Measurements from ENCODE around the gene TMIGD3. TPM values are rescaled to one million over a fixed set of nuclear protein-coding genes. Genes with fewer than 3 reads are reported as not detected.

Gene TMIGD3
- total RNA-seq, 2 experiments from 2014 or later: 0.24 TPM; not detected in 1

GRCh38 chr1:111454859-111455641 lies 48.4 kb downstream of the TMIGD3 start:
- H3K27ac Mint-ChIP-seq: peak overlapping the region; percentile 79
- H3K4me3 Mint-ChIP-seq: peak overlapping the region; percentile 41
- intact Hi-C loops (cut with micrococcal nuclease): loop anchor here (1.0 kb wide), 1 partner anchor 16 kb away; no protein-coding TSS in a partner anchor
- CTCF ChIA-PET: interaction anchor here (0.9 kb wide), 1 partner anchor 30 kb away, joined by 3 read pairs; no protein-coding TSS in a partner anchor
- H3K4me1 Mint-ChIP-seq (ENCODE audit: low read depth): peaks cover 55% of the 10 kb centered on the region
- H3K9me3 Mint-ChIP-seq: no peaks in the 10 kb centered on the region
- POLR2A ChIA-PET: no interaction called here
- no peaks in the 10 kb centered on the region for H3K27me3 Mint-ChIP-seq
- peaks cover 53% of the 10 kb centered on the region for H3K36me3 Mint-ChIP-seq
- no peak for DNase-seq

GRCh38 chr1:111453706-111454105 lies 49.7 kb downstream of the TMIGD3 start:
- no peaks in the 10 kb centered on the region for H3K9me3 Mint-ChIP-seq
- no peaks in the 10 kb centered on the region for H3K27me3 Mint-ChIP-seq
- ChIA-PET CTCF (interaction anchor here (0.7 to 2.0 kb wide), 6 partner anchors 15 to 316 kb away, joined by 3 to 8 read pairs (median 4); no protein-coding TSS in a partner anchor), POLR2A (interaction anchor here (0.8 kb wide), 1 partner anchor 54 kb away, joined by 3 read pairs; no protein-coding TSS in a partner anchor)
- intact Hi-C loops (cut with micrococcal nuclease): no loop called here
- H3K4me1 Mint-ChIP-seq (ENCODE audit: low read depth): peaks cover 57% of the 10 kb centered on the region
- no peak overlapping the region for H3K4me3 Mint-ChIP-seq
- peak overlapping the region; percentile 38 for H3K27ac Mint-ChIP-seq
- no peak for DNase-seq
- peaks cover 55% of the 10 kb centered on the region for H3K36me3 Mint-ChIP-seq

- H3K4me1 Mint-ChIP-seq (ENCODE audit: low read depth): peaks cover 65% of the 10 kb centered on the region
- intact Hi-C loops (cut with micrococcal nuclease): no loop called here
- H3K9me3 Mint-ChIP-seq: no peaks in the 10 kb centered on the region
- no peaks in the 10 kb centered on the region for H3K27me3 Mint-ChIP-seq
- H3K4me3 Mint-ChIP-seq: no peak overlapping the region
- H3K27ac Mint-ChIP-seq: no peak overlapping the region
- DNase-seq: no peak
- POLR2A ChIA-PET: no interaction called here
- CTCF ChIA-PET: interaction anchor here (0.7 to 2.0 kb wide), 5 partner anchors 16 to 315 kb away, joined by 3 to 8 read pairs (median 4); no protein-coding TSS in a partner anchor
- H3K36me3 Mint-ChIP-seq: peaks cover 46% of the 10 kb centered on the region
These were observed 50.9 kb downstream of the TMIGD3 start for GRCh38 chr1:111452581-111452980.

GRCh38 chr1:111450185-111450584 lies 53.2 kb downstream of the TMIGD3 start:
- ChIA-PET POLR2A (interaction anchor here (1.4 kb wide), 1 partner anchor 11 kb away, joined by 3 read pairs; no protein-coding TSS in a partner anchor), CTCF (no interaction called here)
- Mint-ChIP-seq H3K9me3 (no peaks in the 10 kb centered on the region), H3K27ac (peak overlapping the region; percentile 94), H3K4me3 (peak overlapping the region; percentile 100), H3K27me3 (no peaks in the 10 kb centered on the region), H3K36me3 (peaks cover 35% of the 10 kb centered on the region), H3K4me1 (ENCODE audit: low read depth) (peaks cover 74% of the 10 kb centered on the region)
- no peak for DNase-seq
- intact Hi-C loops (cut with micrococcal nuclease): no loop called here

- ChIA-PET CTCF (interaction anchor here (0.6 to 3.1 kb wide), 6 partner anchors 44 to 305 kb away, joined by 3 to 11 read pairs (median 7); no protein-coding TSS in a partner anchor), POLR2A (interaction anchor here (1.4 to 1.6 kb wide), 2 partner anchors 11 to 47 kb away, joined by 3 read pairs; no protein-coding TSS in a partner anchor)
- H3K27ac Mint-ChIP-seq: peak overlapping the region; percentile 94
These were observed 53.8 kb downstream of the TMIGD3 start for GRCh38 chr1:111449703-111450017.

GRCh38 chr1:111448918-111449702 lies 54.3 kb downstream of the TMIGD3 start, which contains the start of the genes ATP5PB and WDR77:
Gene ATP5PB, plus strand, starts transcription at chr1:111449464. Its CDS starts 78 bp downstream, at chr1:111449542.
Gene WDR77, minus strand, starts transcription at chr1:111449256. Its CDS starts 87 bp downstream, at chr1:111449169.
- ChIA-PET CTCF (interaction anchor here (0.6 to 3.1 kb wide), 14 partner anchors 9 to 320 kb away, joined by 3 to 11 read pairs (median 5); no protein-coding TSS in a partner anchor), POLR2A (interaction anchor here (0.5 to 1.7 kb wide), 4 partner anchors 11 to 58 kb away, joined by 3 to 5 read pairs (median 4); no protein-coding TSS in a partner anchor)
- DNase-seq: peak; percentile 95
- H3K4me1 Mint-ChIP-seq (ENCODE audit: low read depth): peaks cover 73% of the 10 kb centered on the region
- no peaks in the 10 kb centered on the region for H3K27me3 Mint-ChIP-seq
- peak within 1 kb of the TSS; percentile 94 for H3K27ac Mint-ChIP-seq
- H3K4me3 Mint-ChIP-seq: peak within 1 kb of the TSS; percentile 100
- intact Hi-C loops (cut with micrococcal nuclease): loop anchor here (1.0 to 10.0 kb wide), 8 partner anchors 22 to 1110 kb away; partner anchors contain the start of genes CD53, CEPT1, DDX20 and DENND2D
- H3K36me3 Mint-ChIP-seq: peaks cover 32% of the 10 kb centered on the region
- H3K9me3 Mint-ChIP-seq: no peaks in the 10 kb centered on the region

More at GRCh38 chr1:111449703-111450017, 53.8 kb downstream of the TMIGD3 start:
- H3K9me3 Mint-ChIP-seq: no peaks in the 10 kb centered on the region
- intact Hi-C loops (cut with micrococcal nuclease): loop anchor here (1.0 to 10.0 kb wide), 8 partner anchors 22 to 1111 kb away; partner anchors contain the start of genes CD53, CEPT1, DDX20 and DENND2D
- H3K27me3 Mint-ChIP-seq: no peaks in the 10 kb centered on the region
- no peak for DNase-seq
- peaks cover 31% of the 10 kb centered on the region for H3K36me3 Mint-ChIP-seq
- H3K4me1 Mint-ChIP-seq (ENCODE audit: low read depth): peaks cover 74% of the 10 kb centered on the region
- peak overlapping the region; percentile 100 for H3K4me3 Mint-ChIP-seq

GRCh38 chr1:111448482-111448917 lies 54.9 kb downstream of the TMIGD3 start:
- peaks cover 72% of the 10 kb centered on the region for H3K4me1 Mint-ChIP-seq (ENCODE audit: low read depth)
- DNase-seq: peak; percentile 50
- intact Hi-C loops (cut with micrococcal nuclease): loop anchor here (2.0 to 10.0 kb wide), 6 partner anchors 58 to 1110 kb away; partner anchors contain the start of genes CD53, CEPT1, DENND2D and DRAM2
- CTCF ChIA-PET: interaction anchor here (0.7 to 3.1 kb wide), 13 partner anchors 8 to 321 kb away, joined by 3 to 11 read pairs (median 5); no protein-coding TSS in a partner anchor
- H3K9me3 Mint-ChIP-seq: no peaks in the 10 kb centered on the region
- peak overlapping the region; percentile 100 for H3K4me3 Mint-ChIP-seq
- H3K27ac Mint-ChIP-seq: peak overlapping the region; percentile 94
- H3K27me3 Mint-ChIP-seq: no peaks in the 10 kb centered on the region
- H3K36me3 Mint-ChIP-seq: peaks cover 35% of the 10 kb centered on the region
- POLR2A ChIA-PET: interaction anchor here (0.5 to 1.7 kb wide), 7 partner anchors 10 to 1062 kb away, joined by 3 to 5 read pairs (median 4); no protein-coding TSS in a partner anchor

- ChIA-PET CTCF (interaction anchor here (1.0 to 3.1 kb wide), 11 partner anchors 10 to 322 kb away, joined by 3 to 11 read pairs (median 5); no protein-coding TSS in a partner anchor), POLR2A (interaction anchor here (0.6 to 1.7 kb wide), 7 partner anchors 9 to 813 kb away, joined by 3 to 5 read pairs (median 3); no protein-coding TSS in a partner anchor)
- Mint-ChIP-seq H3K4me1 (ENCODE audit: low read depth) (peaks cover 72% of the 10 kb centered on the region), H3K27ac (peak overlapping the region; percentile 94), H3K9me3 (no peaks in the 10 kb centered on the region), H3K36me3 (peaks cover 48% of the 10 kb centered on the region), H3K27me3 (no peaks in the 10 kb centered on the region), H3K4me3 (peak overlapping the region; percentile 100)
- no peak for DNase-seq
- intact Hi-C loops (cut with micrococcal nuclease): loop anchor here (5.0 to 10.0 kb wide), 3 partner anchors 245 to 572 kb away; partner anchors contain the start of genes CD53, CEPT1, DENND2D and DRAM2
These were observed 56.2 kb downstream of the TMIGD3 start for GRCh38 chr1:111446967-111447892.

GRCh38 chr1:111446546-111446945 lies 56.9 kb downstream of the TMIGD3 start:
- Mint-ChIP-seq H3K9me3 (no peaks in the 10 kb centered on the region), H3K27me3 (no peaks in the 10 kb centered on the region), H3K4me3 (peak overlapping the region; percentile 100), H3K36me3 (peaks cover 51% of the 10 kb centered on the region), H3K27ac (peak overlapping the region; percentile 94), H3K4me1 (ENCODE audit: low read depth) (peaks cover 73% of the 10 kb centered on the region)
- POLR2A ChIA-PET: no interaction called here
- DNase-seq: no peak
- CTCF ChIA-PET: interaction anchor here (0.8 to 1.6 kb wide), 3 partner anchors 248 to 301 kb away, joined by 3 to 4 read pairs (median 3); no protein-coding TSS in a partner anchor
- intact Hi-C loops (cut with micrococcal nuclease): loop anchor here (5.0 to 10.0 kb wide), 3 partner anchors 244 to 572 kb away; partner anchors contain the start of genes CD53, CEPT1, DENND2D and DRAM2

- peak overlapping the region; percentile 24 for H3K27ac Mint-ChIP-seq
- H3K4me3 Mint-ChIP-seq: no peak overlapping the region
- POLR2A ChIA-PET: no interaction called here
- intact Hi-C loops (cut with micrococcal nuclease): loop anchor here (5.0 to 10.0 kb wide), 2 partner anchors 42 to 569 kb away; partner anchors contain the start of gene CD53
- H3K36me3 Mint-ChIP-seq: peaks cover 53% of the 10 kb centered on the region
- CTCF ChIA-PET: interaction anchor here (1.0 kb wide), 1 partner anchor 303 kb away, joined by 3 read pairs; no protein-coding TSS in a partner anchor
- no peak for DNase-seq
- peaks cover 63% of the 10 kb centered on the region for H3K4me1 Mint-ChIP-seq (ENCODE audit: low read depth)
- no peaks in the 10 kb centered on the region for H3K9me3 Mint-ChIP-seq
- no peaks in the 10 kb centered on the region for H3K27me3 Mint-ChIP-seq
These were observed 59.4 kb downstream of the TMIGD3 start for GRCh38 chr1:111444031-111444430.

Measured in activated CD4-positive, alpha-beta memory T cell treated with anti-CD3 and anti-CD28 coated beads for 36 hours (primary cell).